ENCODE results near the gene XKR3. TPM values are rescaled to one million over a fixed set of nuclear protein-coding genes. Genes with fewer than 3 reads are reported as not detected.
"Not testable (repeated sequence)": the region's sequence is repeated elsewhere in the genome, so short reads cannot be mapped to it uniquely, and the experiment has no call there.

Gene XKR3
- total and polyA plus RNA-seq, 2 donors (not counting 1 experiment from before 2014, with no cell fraction given), result not detected

DNA sequence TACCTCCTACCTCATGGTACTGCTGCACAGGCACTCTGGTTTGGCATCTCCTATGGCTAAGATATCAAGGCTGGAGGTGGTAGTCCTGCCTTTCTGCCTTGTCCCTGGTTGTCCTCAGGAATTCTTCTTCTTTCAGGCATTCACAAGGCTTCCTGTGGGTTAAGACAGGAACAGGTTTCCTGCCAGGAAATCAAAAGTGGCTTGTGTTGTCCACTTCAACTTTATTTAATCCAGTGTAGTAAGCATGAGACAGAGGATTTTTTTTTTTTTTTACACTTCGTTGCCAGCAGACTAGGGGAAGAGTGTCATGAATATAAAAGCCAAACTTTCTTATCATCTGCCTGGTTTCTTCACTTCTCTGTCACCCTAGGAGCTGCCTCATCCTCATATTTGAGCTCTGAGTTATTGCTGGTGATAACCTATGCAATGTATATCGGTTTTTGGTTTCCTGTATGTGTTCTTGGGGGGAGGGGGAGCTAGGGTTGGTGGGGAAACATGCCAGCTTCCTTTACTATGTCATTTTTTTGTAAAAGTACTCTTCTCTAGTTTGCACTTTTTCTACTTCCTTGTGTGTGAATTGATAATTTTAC is 50.2 kb downstream of the XKR3 start:
- CTCF ChIA-PET, result interaction anchor here (0.6 to 1.2 kb wide), 5 partner anchors 68 to 141 kb away, joined by 3 to 7 read pairs (median 3); no protein-coding TSS in a partner anchor
- no peaks in the 10 kb centered on the region for H3K27me3 Mint-ChIP-seq
- H3K9ac ChIP-seq (ENCODE audit: low read length), result no peak overlapping the region
- WGBS (ENCODE audit: insufficient coverage), result no CpG with 5 or more reads among the region's 2 CpGs
- H2AFZ ChIP-seq (ENCODE audit: insufficient read depth, low read depth, low read length, poor library complexity, severe bottlenecking), result no peak overlapping the region
- ATAC-seq (ENCODE audit: low read depth), result no peak
- no peak overlapping the region for H3K27ac Mint-ChIP-seq
- H3K4me1 Mint-ChIP-seq, result no peaks in the 10 kb centered on the region
- H3K4me3 ChIP-seq (ENCODE audit: control extremely low read depth in 1 of 5, extremely low read depth in 1 of 5, insufficient read depth in 1 of 5, low read depth in 2 of 5, low read length in 4 of 5), result no peak overlapping the region
- no peaks in the 10 kb centered on the region for H3K79me2 ChIP-seq (ENCODE audit: control insufficient read depth, insufficient read depth, low read length)
- intact Hi-C loops (cut with micrococcal nuclease), result no loop called here
- no peak for TF ChIP-seq EZH2 (IDR thresholded peaks at IDR 0.05; ENCODE audit: borderline replicate concordance, insufficient read depth, low read depth, low read length, poor library complexity, severe bottlenecking)
- no peak for TF ChIP-seq CTCF (IDR thresholded peaks at IDR 0.05)
- H3K9me3 Mint-ChIP-seq (ENCODE audit: insufficient read depth), result peaks cover 4% of the 10 kb centered on the region
- no peak overlapping the region for H3K4me2 ChIP-seq (replicated peaks; ENCODE audit: low read depth, low read length, poor library complexity, severe bottlenecking)
- no peaks in the 10 kb centered on the region for H3K27me3 ChIP-seq (replicated peaks in 1 of 4; ENCODE audit: control extremely low read depth in 1 of 4, control insufficient read depth in 3 of 4, insufficient read depth in 4 of 4, low read length in 3 of 4)
- no peaks in the 10 kb centered on the region for H4K20me1 ChIP-seq (ENCODE audit: control insufficient read depth, insufficient read depth, low read length, poor library complexity, severe bottlenecking)
- no peaks in the 10 kb centered on the region for H3K4me1 ChIP-seq (ENCODE audit: control insufficient read depth in 2 of 2, insufficient read depth in 2 of 2, low read length in 2 of 2)
- no peak overlapping the region for H3K4me3 Mint-ChIP-seq
- no peak for DNase-seq
- no peak overlapping the region for H3K27ac ChIP-seq (ENCODE audit: low read length in 2 of 2)
- H3K9me3 ChIP-seq (ENCODE audit: control extremely low read depth in 1 of 3, control insufficient read depth in 2 of 3, insufficient read depth in 1 of 3, low read length in 2 of 3), result peaks cover 0 to 10% (median 0%) of the 10 kb centered on the region in 3 donors
- H3K36me3 ChIP-seq (replicated peaks in 1 of 2; ENCODE audit: control extremely low read depth in 1 of 2, control insufficient read depth in 1 of 2, extremely low read depth in 1 of 2, insufficient read depth in 2 of 2, low read length in 1 of 2), result no peaks in the 10 kb centered on the region
- POLR2A ChIA-PET, result no interaction called here

DNA sequence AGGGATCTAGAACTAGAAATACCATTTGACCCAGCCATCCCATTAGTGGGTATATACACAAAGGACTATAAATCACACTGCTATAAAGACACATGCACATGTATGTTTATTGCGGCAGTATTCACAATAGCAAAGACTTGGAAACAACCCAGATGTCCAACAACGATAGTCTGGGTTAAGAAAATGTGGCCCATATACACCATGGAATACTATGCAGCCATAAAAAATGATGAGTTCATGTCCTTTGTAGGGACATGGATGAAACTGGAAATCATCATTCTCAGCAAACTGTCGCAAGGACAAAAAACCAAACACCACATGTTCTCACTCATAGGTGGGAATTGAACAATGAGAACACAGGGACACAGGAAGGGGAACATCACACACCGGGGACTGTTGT is 53.6 kb downstream of the XKR3 start:
- H3K4me1 Mint-ChIP-seq; H3K4me3 ChIP-seq (ENCODE audit: control extremely low read depth in 1 of 5, extremely low read depth in 1 of 5, insufficient read depth in 1 of 5, low read depth in 2 of 5, low read length in 4 of 5); CTCF ChIA-PET; H3K79me2 ChIP-seq (ENCODE audit: control insufficient read depth, insufficient read depth, low read length); H3K27me3 ChIP-seq (replicated peaks in 1 of 4; ENCODE audit: control extremely low read depth in 1 of 4, control insufficient read depth in 3 of 4, insufficient read depth in 4 of 4, low read length in 3 of 4); H3K4me2 ChIP-seq (replicated peaks; ENCODE audit: low read depth, low read length, poor library complexity, severe bottlenecking); H2AFZ ChIP-seq (ENCODE audit: insufficient read depth, low read depth, low read length, poor library complexity, severe bottlenecking); H3K4me1 ChIP-seq (ENCODE audit: control insufficient read depth in 2 of 2, insufficient read depth in 2 of 2, low read length in 2 of 2); H3K9ac ChIP-seq (ENCODE audit: low read length); intact Hi-C loops (cut with micrococcal nuclease); H3K9me3 ChIP-seq (ENCODE audit: control extremely low read depth in 1 of 3, control insufficient read depth in 2 of 3, insufficient read depth in 1 of 3, low read length in 2 of 3); H3K4me3 Mint-ChIP-seq; H3K9me3 Mint-ChIP-seq (ENCODE audit: insufficient read depth); POLR2A ChIA-PET; H3K36me3 ChIP-seq (replicated peaks in 1 of 2; ENCODE audit: control extremely low read depth in 1 of 2, control insufficient read depth in 1 of 2, extremely low read depth in 1 of 2, insufficient read depth in 2 of 2, low read length in 1 of 2); H3K27me3 Mint-ChIP-seq; ATAC-seq (ENCODE audit: low read depth); H4K20me1 ChIP-seq (ENCODE audit: control insufficient read depth, insufficient read depth, low read length, poor library complexity, severe bottlenecking); H3K27ac Mint-ChIP-seq; H3K27ac ChIP-seq (ENCODE audit: low read length in 2 of 2); DNase-seq: not testable (repeated sequence)
- no CpG with 5 or more reads among the region's 4 CpGs for WGBS (ENCODE audit: insufficient coverage)

DNA sequence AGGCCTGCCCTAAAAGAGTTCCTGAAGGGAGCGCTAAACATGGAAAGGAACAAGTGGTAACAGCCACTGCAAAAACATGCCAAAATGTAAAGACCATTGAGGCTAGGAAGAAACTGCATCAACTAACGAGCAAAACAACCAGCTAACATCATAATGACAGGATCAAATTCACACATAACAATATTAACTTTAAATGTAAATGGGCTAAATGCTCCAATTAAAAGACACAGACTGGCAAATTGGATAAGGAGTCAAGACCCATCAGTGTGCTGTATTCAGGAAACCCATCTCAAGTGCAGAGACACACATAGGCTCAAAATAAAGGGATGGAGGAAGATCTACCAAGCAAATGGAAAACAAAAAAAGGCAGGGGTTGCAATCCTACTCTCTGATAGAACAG is 57.3 kb downstream of the XKR3 start:
- H3K36me3 ChIP-seq (replicated peaks in 1 of 2; ENCODE audit: control extremely low read depth in 1 of 2, control insufficient read depth in 1 of 2, extremely low read depth in 1 of 2, insufficient read depth in 2 of 2, low read length in 1 of 2); H3K9ac ChIP-seq (ENCODE audit: low read length); H4K20me1 ChIP-seq (ENCODE audit: control insufficient read depth, insufficient read depth, low read length, poor library complexity, severe bottlenecking); H3K9me3 Mint-ChIP-seq (ENCODE audit: insufficient read depth); H2AFZ ChIP-seq (ENCODE audit: insufficient read depth, low read depth, low read length, poor library complexity, severe bottlenecking); H3K4me1 ChIP-seq (ENCODE audit: control insufficient read depth in 2 of 2, insufficient read depth in 2 of 2, low read length in 2 of 2); H3K27ac ChIP-seq (ENCODE audit: low read length in 2 of 2); H3K9me3 ChIP-seq (ENCODE audit: control extremely low read depth in 1 of 3, control insufficient read depth in 2 of 3, insufficient read depth in 1 of 3, low read length in 2 of 3); H3K79me2 ChIP-seq (ENCODE audit: control insufficient read depth, insufficient read depth, low read length); H3K4me3 Mint-ChIP-seq; H3K4me2 ChIP-seq (replicated peaks; ENCODE audit: low read depth, low read length, poor library complexity, severe bottlenecking); H3K27me3 ChIP-seq (replicated peaks in 1 of 4; ENCODE audit: control extremely low read depth in 1 of 4, control insufficient read depth in 3 of 4, insufficient read depth in 4 of 4, low read length in 3 of 4); POLR2A ChIA-PET; DNase-seq; CTCF ChIA-PET; ATAC-seq (ENCODE audit: low read depth); H3K4me3 ChIP-seq (ENCODE audit: control extremely low read depth in 1 of 5, extremely low read depth in 1 of 5, insufficient read depth in 1 of 5, low read depth in 2 of 5, low read length in 4 of 5); H3K4me1 Mint-ChIP-seq; intact Hi-C loops (cut with micrococcal nuclease); H3K27ac Mint-ChIP-seq: not testable (repeated sequence)
- peaks cover 11% of the 10 kb centered on the region for H3K27me3 Mint-ChIP-seq
- no CpG with 5 or more reads among the region's 2 CpGs for WGBS (ENCODE audit: insufficient coverage)

Data from B cell (primary cell).